ENCODE measurements around the gene NTF3.

NTF3 gene

DNA sequence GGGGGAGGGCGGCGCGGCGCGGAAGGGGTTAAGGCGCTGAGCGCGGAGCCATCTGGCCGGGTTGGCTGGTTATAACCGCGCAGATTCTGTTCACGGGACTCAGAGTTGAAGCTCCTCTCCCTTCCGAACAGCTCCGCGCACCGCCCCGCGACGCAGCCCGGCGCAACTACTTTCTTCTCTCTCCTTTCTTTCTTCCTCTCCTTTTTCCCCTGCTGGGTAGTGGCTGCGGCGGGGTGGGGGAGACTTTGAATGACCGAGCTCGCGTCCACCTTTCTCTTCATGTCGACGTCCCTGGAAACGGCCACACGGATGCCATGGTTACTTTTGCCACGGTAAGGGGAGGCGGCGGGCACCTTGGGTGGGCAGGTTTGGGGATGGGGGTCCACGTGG lies at the start of gene NTF3:
TSS of gene NTF3 (plus strand) at position 98 of the 390 bp plus-strand sequence. CDS start at position 315, 217 bp downstream.
- DNase-seq: peak; percentile 84

DNA sequence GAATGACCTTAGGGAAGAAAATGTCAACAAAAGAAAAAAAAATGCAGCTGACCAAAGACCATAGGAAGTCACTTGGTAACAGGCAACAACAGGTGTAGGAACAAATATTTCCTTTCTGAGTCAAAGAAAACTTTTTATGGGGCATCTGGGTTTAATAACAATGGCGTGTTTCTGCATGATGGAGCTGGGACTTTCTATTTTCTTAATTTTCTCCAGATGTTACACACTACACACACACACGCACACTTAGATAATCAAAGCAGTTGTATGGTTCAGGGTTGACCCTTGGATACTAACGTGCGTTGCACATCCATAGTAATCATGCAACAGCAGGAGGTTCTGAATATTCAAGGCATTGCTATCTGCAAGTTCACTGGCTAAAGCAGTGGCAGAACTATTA lies 47.9 kb upstream of the NTF3 start:
- no peak for DNase-seq

GRCh38 chr12:5388581-5389535 lies 43.0 kb upstream of the NTF3 start:
- DNase-seq: no peak

- DNase-seq: peak; percentile 17
Observed at GRCh38 chr12:5390174-5390799, 41.6 kb upstream of the NTF3 start.

DNA sequence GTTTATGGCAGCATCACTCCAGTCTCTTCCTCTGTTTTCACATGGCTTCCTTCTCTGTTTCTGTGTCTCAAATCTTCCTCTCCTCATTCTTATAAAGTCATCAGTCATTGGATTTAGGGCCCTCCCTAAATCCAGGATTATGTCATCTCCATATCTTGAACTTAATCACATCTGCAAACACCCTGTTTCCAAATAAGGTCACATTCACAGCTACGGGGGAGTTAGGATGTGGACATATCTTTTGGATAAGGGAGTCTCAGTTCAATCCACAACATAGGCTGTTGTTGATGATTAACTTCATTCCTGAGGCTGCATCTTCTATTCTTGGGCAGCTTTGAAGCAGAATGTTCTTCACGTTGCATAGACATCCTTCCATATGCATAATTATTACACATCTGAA lies 40.3 kb upstream of the NTF3 start:
- peak; percentile 96 for DNase-seq

DNA sequence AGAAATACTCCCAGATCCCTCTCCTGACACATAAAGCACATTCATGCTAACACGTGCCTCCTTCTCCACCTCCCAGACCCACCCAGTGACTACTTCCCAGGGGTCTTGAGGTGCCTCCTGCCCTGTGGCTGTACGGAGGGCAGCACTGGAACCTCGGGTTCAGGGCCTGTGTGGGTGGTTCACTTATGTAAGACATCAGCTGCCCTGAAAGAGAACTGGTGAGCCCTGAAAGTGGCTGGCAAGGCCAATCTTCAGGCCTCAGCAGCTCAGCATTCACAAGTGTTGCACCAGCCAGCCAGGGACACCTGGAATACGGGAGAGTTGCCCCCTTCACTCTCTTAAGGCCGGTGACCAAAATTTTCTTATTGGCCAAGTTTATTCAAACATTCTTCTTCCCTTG lies 38.9 kb upstream of the NTF3 start:
- no peak for DNase-seq

DNA sequence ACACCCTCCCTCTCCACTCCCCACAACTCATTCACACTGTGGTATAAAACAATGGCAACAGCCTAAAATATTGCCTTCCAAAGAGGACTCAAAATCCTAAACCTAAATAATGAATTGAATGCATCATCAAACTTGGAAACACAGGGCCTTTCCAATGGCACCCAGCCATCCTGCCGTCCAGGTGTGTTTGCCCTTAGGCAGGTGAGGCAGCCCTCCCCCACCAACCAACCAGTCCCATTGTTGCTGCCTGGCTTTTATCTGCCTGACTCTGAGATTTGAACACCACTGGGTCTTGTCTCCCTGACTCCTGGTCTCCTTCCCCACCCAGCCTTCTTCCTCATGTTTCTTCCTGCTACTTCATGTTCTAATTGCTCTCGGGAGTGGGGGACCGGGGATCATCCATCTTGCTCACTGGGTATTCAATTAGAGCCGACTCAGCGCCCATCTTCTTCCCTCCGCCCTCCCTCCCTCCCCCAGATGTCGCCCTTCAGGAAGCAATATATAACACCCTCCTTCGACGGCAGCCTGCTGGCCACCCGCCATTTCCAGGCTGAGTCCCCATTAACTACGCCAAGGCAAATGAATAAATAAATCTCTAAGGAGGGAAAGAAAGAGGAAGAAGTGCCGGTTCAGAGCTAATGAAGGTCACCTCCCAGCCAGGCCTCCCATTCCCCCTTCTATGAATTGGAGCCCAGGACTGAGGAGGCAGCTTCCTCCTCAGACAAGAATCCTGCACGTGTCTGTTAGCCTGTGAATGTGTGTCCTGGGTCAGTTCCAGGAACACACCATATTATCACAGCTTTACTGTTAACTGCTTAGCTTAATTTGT lies 36.3 kb upstream of the NTF3 start:
- peak; percentile 75 for DNase-seq

DNA sequence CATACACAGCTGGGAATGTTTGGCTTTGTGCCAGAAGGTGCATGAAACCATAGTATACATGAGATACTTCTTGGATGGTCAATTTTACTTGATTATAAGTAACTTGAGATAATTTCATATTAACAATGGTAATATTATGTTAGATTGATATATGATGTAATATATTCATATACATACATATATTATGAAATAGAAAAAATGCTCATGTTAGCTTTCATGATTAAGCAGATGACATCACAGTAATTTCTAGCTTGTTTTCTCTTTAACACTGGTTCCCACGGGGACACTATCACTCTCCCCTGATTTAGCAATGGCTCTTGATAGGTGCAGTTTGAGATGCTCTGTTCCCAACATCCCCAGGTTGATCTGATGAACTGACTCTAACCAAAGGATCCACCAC lies 35.4 kb upstream of the NTF3 start:
- peak; percentile 12 for DNase-seq

DNA sequence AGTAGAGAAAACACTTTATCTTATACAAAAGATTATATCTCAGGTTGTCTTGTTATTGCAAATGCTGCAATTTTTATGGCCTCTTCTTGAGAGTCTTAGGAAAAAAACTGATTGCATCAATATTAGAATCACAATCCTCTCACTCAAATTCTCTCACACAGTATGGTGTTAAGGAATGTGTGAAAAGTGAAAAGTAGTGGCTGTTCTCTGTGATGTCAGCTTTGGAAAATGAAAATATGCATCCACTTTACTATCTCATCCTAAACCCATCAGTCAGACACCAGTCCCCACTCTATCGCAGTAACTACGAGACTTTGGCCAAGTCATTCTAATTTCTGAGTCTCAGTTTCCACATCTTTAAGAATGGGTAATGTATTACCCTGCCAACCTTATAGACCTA lies 32.6 kb upstream of the NTF3 start:
- no peak for DNase-seq

GRCh38 chr12:5402009-5402935 lies 29.6 kb upstream of the NTF3 start:
- peak; percentile 54 for DNase-seq

GRCh38 chr12:5403411-5403810 lies 28.5 kb upstream of the NTF3 start:
- no peak for DNase-seq

GRCh38 chr12:5407034-5407856 lies 24.7 kb upstream of the NTF3 start:
- DNase-seq: no peak

DNA sequence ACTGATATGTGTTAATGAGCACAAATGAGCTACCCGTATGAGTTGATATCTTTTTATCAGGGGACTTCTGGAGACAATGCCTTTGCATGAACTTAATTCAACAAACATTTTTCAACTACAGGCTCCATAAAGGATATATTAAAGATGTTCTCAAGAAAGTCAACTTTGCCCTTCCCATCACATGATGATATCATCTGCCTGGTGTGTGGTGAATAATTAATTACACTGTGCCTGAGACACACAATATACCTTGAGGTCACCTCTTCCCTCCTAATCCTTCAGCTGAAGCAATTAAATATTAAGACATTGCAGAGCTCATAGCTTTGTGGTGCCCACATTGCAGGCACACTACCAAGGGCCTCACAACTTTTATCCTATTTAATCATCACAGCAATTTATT lies 22.3 kb upstream of the NTF3 start:
- DNase-seq: peak; percentile 24

DNA sequence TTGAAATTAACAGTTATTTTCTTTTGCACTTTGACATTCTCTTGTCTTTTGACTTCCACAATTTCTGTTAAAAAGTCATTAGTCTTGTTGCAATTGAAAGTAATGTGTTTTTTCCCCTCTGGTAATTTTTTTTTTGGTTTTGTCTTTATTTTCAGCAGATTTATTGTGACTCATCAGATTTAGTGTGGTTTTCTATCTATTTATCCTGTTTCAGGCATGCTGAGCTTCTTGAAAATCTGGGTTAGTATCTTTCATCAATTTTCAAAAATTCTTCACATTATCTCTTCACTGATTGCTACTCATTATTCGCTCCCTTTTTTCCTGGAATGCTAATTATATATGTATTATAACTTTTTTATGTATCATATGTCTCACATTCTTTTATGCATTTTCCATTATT lies 15.3 kb upstream of the NTF3 start:
- no peak for DNase-seq

GRCh38 chr12:5417500-5417899 lies 14.4 kb upstream of the NTF3 start:
- no peak for DNase-seq

DNA sequence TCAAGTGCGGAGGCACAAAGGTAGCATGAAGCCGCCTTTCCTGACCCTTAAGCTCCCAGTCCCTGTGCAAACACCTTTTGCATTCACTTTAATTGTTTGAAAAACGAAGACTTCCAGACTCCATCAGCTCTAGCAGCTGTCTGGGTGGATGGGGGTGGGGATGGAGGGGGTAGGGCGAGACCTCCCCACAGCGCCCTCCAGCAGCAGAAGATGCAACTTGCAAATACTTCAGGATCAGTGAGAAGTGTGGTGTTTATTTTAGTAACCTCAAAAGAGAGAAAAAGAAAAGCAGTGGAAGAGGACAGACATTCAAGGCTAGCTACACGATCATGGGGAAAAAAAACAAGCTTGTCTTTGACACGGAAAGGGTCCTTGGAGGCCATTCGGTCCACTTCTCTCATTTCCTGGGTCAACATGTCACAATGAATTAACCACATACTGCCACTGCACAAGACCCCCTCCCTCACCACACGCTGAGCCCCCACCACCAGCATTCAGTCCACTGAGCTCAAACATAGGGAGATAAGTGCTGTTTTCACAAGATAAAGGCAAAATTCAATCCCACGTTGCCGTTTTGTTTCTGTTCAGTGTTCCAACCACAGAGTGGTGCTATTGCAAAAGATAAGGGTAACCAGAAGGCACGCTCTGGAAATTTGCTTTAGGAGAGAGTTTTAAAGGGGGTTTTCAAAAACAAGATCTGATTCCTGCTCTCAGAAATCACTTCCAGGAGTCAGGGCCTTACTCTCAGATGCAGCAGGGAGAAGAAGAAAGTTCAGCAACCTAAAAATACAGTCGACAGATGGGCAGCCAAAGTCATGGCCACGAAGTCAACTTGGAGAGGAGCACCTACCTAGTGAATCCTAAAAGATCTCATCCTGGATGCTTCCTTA lies 3.3 kb upstream of the NTF3 start:
- peak; percentile 76 for DNase-seq

DNA sequence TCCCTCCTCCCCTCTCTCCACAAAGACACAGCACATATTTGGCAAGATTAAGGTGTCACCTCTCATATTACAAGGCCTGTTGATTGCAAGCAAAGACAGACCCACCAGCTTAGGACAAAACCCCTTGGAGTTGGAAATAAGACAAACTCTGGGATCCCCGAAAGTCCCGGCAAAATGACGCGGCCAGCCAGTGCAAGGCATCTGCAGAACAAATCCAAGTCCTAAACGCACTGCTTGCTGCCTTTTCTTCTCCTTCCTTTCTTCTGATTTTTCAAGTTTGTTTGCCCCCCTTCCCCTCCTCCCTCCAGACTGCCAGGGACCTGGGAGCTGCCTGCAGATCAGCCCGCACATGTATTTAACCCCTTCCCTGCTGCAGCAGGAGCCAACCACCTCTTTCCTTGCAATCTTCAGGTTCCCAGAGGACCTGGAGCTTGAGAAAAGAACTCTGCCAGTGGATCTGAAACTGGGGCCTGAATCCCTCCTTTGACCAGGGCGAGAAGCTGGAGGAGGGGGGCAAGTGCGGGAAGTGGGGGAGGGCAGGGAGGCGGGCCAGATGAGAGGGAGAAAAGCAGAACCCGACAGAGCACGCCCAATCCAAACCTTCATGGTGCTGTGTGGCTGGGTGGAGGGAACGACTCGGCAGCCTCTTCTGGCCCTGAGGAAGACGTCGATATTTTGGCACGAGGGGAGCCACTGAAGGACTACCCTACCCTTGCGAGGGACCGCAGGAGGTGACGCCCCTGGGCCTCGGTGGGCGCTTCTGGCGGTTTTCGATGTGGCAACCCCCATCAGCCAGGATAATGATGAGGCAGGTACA lies 2.0 kb upstream of the NTF3 start:
- peak; percentile 78 for DNase-seq

- DNase-seq: peak; percentile 59
Observed at GRCh38 chr12:5430641-5431603, 986 bp upstream of the NTF3 start.
